K562 (cell line): ENCODE data around the gene SETD1B. TPM values are rescaled to one million over a fixed set of nuclear protein-coding genes. Genes with fewer than 3 reads are reported as not detected.

Experiments
- ATAC-seq: fragments of 200-7000 bp; cut with Tn5 transposase; 3 replicates; pipeline ENCODE4 v1.9.1; 2020; ENCODE audit warnings: moderate library complexity
- BruUV-seq: library from RNA; stranded (reverse); fragments of 400-500 nt; replicated peaks from 2 replicates; lab custom pipeline; 2021; lab: Mats Ljungman, UMichigan
- CTCF ChIA-PET: fragments of 300-600 bp; formaldehyde crosslinking; extraction: SDS; loops from one replicate; lab custom pipeline; 2021; ENCODE audit warnings: low intra/inter-chr PET ratio; lab: Yijun Ruan, JAX
- POLR2A ChIA-PET: fragments of 300-600, 350-650 bp; sonication (Branson Sonifier 250); formaldehyde crosslinking; extraction: SDS; loops from one replicate; lab custom pipeline; 2021; ENCODE audit warnings: antibody characterized with exemption, inconsistent platforms; lab: Yijun Ruan, JAX
- DNase-seq, 4 experiments: peaks; one replicate each; pipeline versions ENCODE4 v3.0.0 to v3.0.0-alpha.2; 2011 to 2018; ENCODE audit warnings: low spot score in 3 of 4, mixed read lengths in 3 of 4; ENCODE audit errors: extremely low read depth in 1 of 4
- FAIRE-seq: peaks from 2 replicates; lab custom pipeline; 2011; peaks lifted over from hg19 to GRCh38; lab: Jason Lieb, UNC
- H2AFZ ChIP-seq: 2 replicates; pipeline ENCODE4 v1.6.0; 2011; ENCODE audit warnings: low read depth, low read length, control low read depth, inconsistent platforms
- H3K27ac ChIP-seq: fragments of 200-600 bp; 3 replicates; pipeline ENCODE4 v1.8.0; 2011; ENCODE audit warnings: low read depth, mild to moderate bottlenecking, control low read depth, inconsistent platforms, low read length, moderate library complexity, mixed read lengths; ENCODE audit errors: extremely low read depth
- H3K27me3 ChIP-seq, 2 experiments: fragments of 300-600 bp in 1 of 2; 2 replicates in 1 of 2; 3 replicates in 1 of 2; pipeline versions ENCODE4 v1.6.0 to v1.8.0; 2011; ENCODE audit warnings: inconsistent platforms in 2 of 2, low read length in 2 of 2, mild to moderate bottlenecking in 1 of 2, mixed read lengths in 1 of 2, moderate library complexity in 1 of 2; ENCODE audit not compliant: control insufficient read depth in 2 of 2, insufficient read depth in 2 of 2
- H3K36me3 ChIP-seq: fragments of 300-600 bp; 3 replicates; pipeline ENCODE4 v1.8.0; 2011; ENCODE audit warnings: mild to moderate bottlenecking, low read length, inconsistent platforms; ENCODE audit not compliant: control insufficient read depth, insufficient read depth
- H3K4me1 ChIP-seq, 2 experiments: fragments of 200-600 bp in 1 of 2; replicated peaks in 1 of 2; 2 replicates in 1 of 2; 3 replicates in 1 of 2; pipeline versions ENCODE4 v1.5.1 to v1.8.0; 2011; ENCODE audit warnings: inconsistent platforms in 2 of 2, low read length in 2 of 2, mild to moderate bottlenecking in 1 of 2, mixed read lengths in 1 of 2, moderate library complexity in 1 of 2; ENCODE audit not compliant: control insufficient read depth in 2 of 2, insufficient read depth in 2 of 2
- H3K4me2 ChIP-seq: 2 replicates; pipeline ENCODE4 v1.6.1; 2011; ENCODE audit warnings: low read length, control low read depth, inconsistent platforms, mixed read lengths; ENCODE audit not compliant: insufficient read depth
- H3K4me3 ChIP-seq: fragments of 200-600 bp; sonication (generic), shearing (Covaris generic); 2 replicates; pipeline ENCODE4 v1.5.1; 2016; ENCODE audit warnings: control low read depth, inconsistent platforms
- H3K79me2 ChIP-seq: fragments of 200-600 bp; 3 replicates; pipeline ENCODE4 v1.8.0; 2011; ENCODE audit warnings: low read length, inconsistent platforms; ENCODE audit not compliant: control insufficient read depth, insufficient read depth
- H3K9ac ChIP-seq, 2 experiments: 2 replicates each; pipeline versions ENCODE4 v1.6.0 to v1.6.1; 2011; ENCODE audit warnings: low read depth in 2 of 2, low read length in 2 of 2, control low read depth in 1 of 2, inconsistent platforms in 1 of 2, mild to moderate bottlenecking in 1 of 2, mixed read lengths in 1 of 2; ENCODE audit not compliant: insufficient read depth in 1 of 2
- H3K9me1 ChIP-seq: one replicate; pipeline ENCODE4 v1.6.0; 2011; ENCODE audit warnings: inconsistent platforms, mild to moderate bottlenecking, low read length, moderate library complexity; ENCODE audit not compliant: control insufficient read depth, insufficient read depth
- H3K9me3 ChIP-seq: replicated peaks from 2 replicates; pipeline ENCODE4 v1.5.1; 2011; ENCODE audit warnings: low read depth, low read length, inconsistent platforms; ENCODE audit not compliant: control insufficient read depth, insufficient read depth
- H4K20me1 ChIP-seq: replicated peaks from 2 replicates; pipeline ENCODE4 v1.6.1; 2011; ENCODE audit warnings: low read length, inconsistent platforms, mixed read lengths; ENCODE audit not compliant: control insufficient read depth, insufficient read depth
- CTBP1 ChIP-seq: fragments of 450-650 bp; IDR thresholded peaks from 2 replicates; pipeline ENCODE4 v1.6.1; 2016; ENCODE audit warnings: borderline replicate concordance
- TSHZ1 ChIP-seq: fragments of 250-450 bp; sonication (Bioruptor Pico); IDR thresholded peaks from 2 replicates; pipeline ENCODE4 v1.4.0; 2020; ENCODE audit warnings: mild to moderate bottlenecking, moderate library complexity
- ZNF282 ChIP-seq: sonication (generic); formaldehyde crosslinking; IDR thresholded peaks from 2 replicates; pipeline ENCODE4 v1.8.1; 2023; ENCODE audit warnings: missing genetic modification reagents
- ZSCAN29 ChIP-seq: fragments of 450-650 bp; IDR thresholded peaks from 2 replicates; pipeline ENCODE4 v1.6.1; 2017
- WGBS: fragments of 100-300 bp; shearing (Covaris generic); methylation state at CpG from one replicate; pipeline ENCODE4 v1.1.6; 2016; ENCODE audit warnings: low coverage, mixed read lengths; ENCODE audit not compliant: insufficient coverage; ENCODE audit errors: missing lambda C conversion rate; 5-methylcytosine and 5-hydroxymethylcytosine counted together
- in situ Hi-C: fragments of 300-500 bp; cut with MboI; formaldehyde crosslinking; loops from 4 replicates; pipeline ENCODE4 v1.15.0; 2018; ENCODE audit warnings: inconsistent platforms, mixed read lengths
- intact Hi-C: fragments of 100-400 bp; cut with micrococcal nuclease; formaldehyde crosslinking; loops from 2 replicates; pipeline ENCODE4 v1.14.2; 2022
- polyA plus RNA-seq, 8 experiments: library from polyadenylated mRNA; depleted of rRNA in 4 of 8; stranded (reverse) in 5 of 8; unstranded in 3 of 8; fragments of >200 nt; fragmentation: Nextera tagmentation in 2 of 8; fragmentation: Illumina TruSeq in 1 of 8; extraction: Ambion mirVana in 2 of 8; extraction: Trizol in 1 of 8; gene quantifications; 2 replicates each; pipeline versions ENCODE4 v1.2.1 to v1.2.3, GENCODE V29; 2011 to 2014; ENCODE audit warnings: inconsistent platforms in 1 of 8, missing spikeins in 1 of 8
- total RNA-seq, 7 experiments: library from RNA; depleted of rRNA in 6 of 7; stranded (reverse); fragments of >200 nt in 6 of 7; fragmentation: Illumina TruSeq in 2 of 7; extraction: Trizol in 2 of 7; gene quantifications; 2 replicates each; pipeline versions ENCODE4 v1.2.1 to v1.2.3, GENCODE V29; 2011 to 2021; ENCODE audit warnings: low replicate concordance in 1 of 7

The SETD1B gene
- total and polyA plus RNA-seq, 9 of the 15 experiments (the other 6 are each of a cell fraction or from before 2014, with no cell fraction given), result 0.48 to 26.6 (median 2.3) TPM

GRCh38 chr12:121874071-121874470 is 70.3 kb downstream of the SETD1B start:
- no peak overlapping the region for H3K4me2 ChIP-seq
- in situ Hi-C loops (no loop called here), intact Hi-C loops (no loop called here)
- ChIA-PET CTCF (no interaction called here), POLR2A (interaction anchor here (0.8 kb wide), 1 partner anchor 12 kb away, joined by 3 read pairs; no protein-coding TSS in a partner anchor)
- H2AFZ ChIP-seq, result no peak overlapping the region
- DNase-seq, result peak in 1 of 4 experiments; percentile 1
- H3K36me3 ChIP-seq, result no peaks in the 10 kb centered on the region
- no peak for FAIRE-seq
- H3K9me1 ChIP-seq, result no peaks in the 10 kb centered on the region
- no peaks in the 10 kb centered on the region for H3K27me3 ChIP-seq
- BruUV-seq, result no TSS peak
- no peak for ATAC-seq
- H4K20me1 ChIP-seq, result no peaks in the 10 kb centered on the region
- TF ChIP-seq ZSCAN29, result no peak
- TF ChIP-seq CTBP1, result no peak
- no peak for TF ChIP-seq ZNF282 (CRISPR knock-in tag)
- no peak for TF ChIP-seq TSHZ1 (CRISPR knock-in tag)
- H3K4me1 ChIP-seq, result peaks cover 5 to 11% of the 10 kb centered on the region in 2 experiments
- 61% methylated on average over 6 of the region's 6 CpGs for whole genome bisulfite sequencing
- no peak overlapping the region for H3K9ac ChIP-seq
- no peaks in the 10 kb centered on the region for H3K79me2 ChIP-seq
- H3K9me3 ChIP-seq, result no peaks in the 10 kb centered on the region
- H3K4me3 ChIP-seq, result no peak overlapping the region
- H3K27ac ChIP-seq, result no peak overlapping the region
